HCT116 (cell line): Measurements from ENCODE around the gene ARMH1. TPM values are rescaled to one million over a fixed set of nuclear protein-coding genes. Genes with fewer than 3 reads are reported as not detected.

Experiments used
- ATAC-seq: fragments of 200-7000 bp; cut with Tn5 transposase; 2 replicates; pipeline ENCODE4 v1.9.1; 2020; ENCODE audit warnings: mild to moderate bottlenecking, moderate library complexity
- BruUV-seq: library from RNA; stranded (reverse); fragments of 400-500 nt; replicated peaks from 2 replicates; lab custom pipeline; 2021; lab: Mats Ljungman, UMichigan
- CTCF ChIA-PET: fragments of 300-600 bp; sonication (Branson Sonifier 250); formaldehyde crosslinking; loops from one replicate; lab custom pipeline; 2021; ENCODE audit warnings: antibody characterized with exemption; lab: Charles Lee
- POLR2A ChIA-PET: fragments of 300-600, 350-600 bp; sonication (Branson Sonifier 250); formaldehyde crosslinking; loops from one replicate; lab custom pipeline; 2021; ENCODE audit warnings: antibody characterized with exemption; lab: Charles Lee
- RAD21 ChIA-PET, 2 experiments: fragments of 300-600 bp; sonication (Branson Sonifier 250); formaldehyde crosslinking; loops; one replicate each; lab custom pipeline; 2023; ENCODE audit warnings: low total read pairs in 2 of 2; ENCODE audit not compliant: uncharacterized antibody in 2 of 2, unreplicated experiment in 2 of 2, low non-redundant PET in 1 of 2; lab: Charles Lee
- DNase-seq: peaks from one replicate; pipeline ENCODE4 v3.0.0-alpha.2; 2010; ENCODE audit warnings: low read depth, low spot score
- H2AFZ ChIP-seq: fragments of 200-600 bp; shearing (Covaris generic), sonication (generic); 2 replicates; pipeline ENCODE4 v1.6.1; 2017; ENCODE audit warnings: low read depth, mixed run types, mixed read lengths, antibody characterized with exemption, low read length; ENCODE audit not compliant: poor library complexity, severe bottlenecking
- H3K27ac ChIP-seq: 2 replicates; pipeline ENCODE4 v1.5.1; 2012; ENCODE audit warnings: low read depth, low read length
- H3K27me3 ChIP-seq: fragments of 200-600 bp; sonication (generic); 2 replicates; pipeline ENCODE4 v1.6.1; 2016; ENCODE audit warnings: mixed run types, low read length, mixed read lengths; ENCODE audit not compliant: insufficient read depth
- H3K36me3 ChIP-seq, 2 experiments: fragments of 200-500 bp in 1 of 2; fragments of 200-600 bp in 1 of 2; sonication (Bioruptor generic) in 1 of 2; sonication (generic) in 1 of 2; 2 replicates each; pipeline versions ENCODE4 v1.5.1 to v1.6.1; 2014 to 2016; ENCODE audit warnings: low read length in 2 of 2, inconsistent platforms in 1 of 2, mixed read lengths in 1 of 2, mixed run types in 1 of 2; ENCODE audit not compliant: insufficient read depth in 2 of 2, control insufficient read depth in 1 of 2
- H3K4me1 ChIP-seq, 2 experiments: fragments of 200-600 bp in 1 of 2; sonication (generic) in 1 of 2; 2 replicates each; pipeline versions ENCODE4 v1.5.1 to v1.6.1; 2012 to 2017; ENCODE audit warnings: low read length in 2 of 2, inconsistent platforms in 1 of 2, mild to moderate bottlenecking in 1 of 2, mixed read lengths in 1 of 2, mixed run types in 1 of 2, moderate library complexity in 1 of 2; ENCODE audit not compliant: insufficient read depth in 2 of 2, control insufficient read depth in 1 of 2
- H3K4me2 ChIP-seq: fragments of 200-600 bp; sonication (generic); 2 replicates; pipeline ENCODE4 v1.6.1; 2017; ENCODE audit warnings: mixed run types, low read length, mixed read lengths
- H3K4me3 ChIP-seq, 2 experiments: fragments of 200-600 bp in 1 of 2; sonication (generic) in 1 of 2; replicated peaks in 1 of 2; 2 replicates each; pipeline ENCODE4 v1.5.1; 2011 to 2016; ENCODE audit warnings: low read length in 2 of 2, control low read depth in 1 of 2, low read depth in 1 of 2, mild to moderate bottlenecking in 1 of 2, mixed read lengths in 1 of 2, mixed run types in 1 of 2
- H3K79me2 ChIP-seq: fragments of 200-600 bp; sonication (generic); 2 replicates; pipeline ENCODE4 v1.6.1; 2017; ENCODE audit warnings: mild to moderate bottlenecking, mixed run types, low read length, moderate library complexity, mixed read lengths; ENCODE audit not compliant: insufficient read depth
- H3K9ac ChIP-seq: fragments of 200-600 bp; sonication (generic); 2 replicates; pipeline ENCODE4 v1.6.1; 2016; ENCODE audit warnings: low read length, mixed read lengths
- H3K9me2 ChIP-seq: fragments of 200-600 bp; sonication (generic), shearing (Covaris generic); 2 replicates; pipeline ENCODE4 v1.6.1; 2017; ENCODE audit warnings: mixed run types, mild to moderate bottlenecking, moderate library complexity; ENCODE audit not compliant: insufficient read depth
- H3K9me3 ChIP-seq, 2 experiments: fragments of 200-500 bp in 1 of 2; fragments of 200-600 bp in 1 of 2; sonication (Bioruptor generic) in 1 of 2; sonication (generic) in 1 of 2; 2 replicates each; pipeline ENCODE4 v1.6.1; 2014 to 2017; ENCODE audit warnings: low read length in 2 of 2, mixed read lengths in 2 of 2, inconsistent platforms in 1 of 2, low read depth in 1 of 2, mild to moderate bottlenecking in 1 of 2, mixed run types in 1 of 2, moderate library complexity in 1 of 2; ENCODE audit not compliant: control insufficient read depth in 1 of 2, insufficient read depth in 1 of 2
- H4K20me1 ChIP-seq: fragments of 200-600 bp; sonication (generic), shearing (Covaris generic); 2 replicates; pipeline ENCODE4 v1.6.1; 2017; ENCODE audit warnings: mixed run types, mild to moderate bottlenecking, moderate library complexity; ENCODE audit not compliant: insufficient read depth
- EGR1 ChIP-seq: IDR thresholded peaks from 2 replicates; pipeline ENCODE4 v1.6.1; 2012; ENCODE audit warnings: low read depth
- YY1 ChIP-seq: IDR thresholded peaks from 2 replicates; pipeline ENCODE4 v1.6.1; 2011; ENCODE audit warnings: low read length, low read depth, moderate library complexity, mild to moderate bottlenecking; ENCODE audit not compliant: insufficient replicate concordance; ENCODE audit errors: extremely low read depth
- intact Hi-C: fragments of 100-400 bp; cut with micrococcal nuclease; formaldehyde crosslinking; loops from 2 replicates; pipeline ENCODE4 v1.10.0; 2022
- total RNA-seq: library from RNA; stranded (reverse); gene quantifications from one replicate; pipeline ENCODE4 v1.2.1, GENCODE V29; 2021; ENCODE audit not compliant: unreplicated experiment
- TF ChIP-seq, protein P1 (sequence below): IDR thresholded peaks from 2 replicates; pipeline ENCODE4 v1.6.1; 2011; ENCODE audit warnings: mild to moderate bottlenecking, low read length, moderate library complexity; ENCODE audit not compliant: insufficient replicate concordance; ENCODE audit errors: extremely low read depth
- TF ChIP-seq, protein P2 (sequence below), 3 experiments: fragments of 200-600 bp in 1 of 3; sonication (generic) in 1 of 3; IDR thresholded peaks in 2 of 3; conservative IDR thresholded peaks in 1 of 3; 2 replicates each; pipeline ENCODE4 v1.5.1; 2012 to 2017; ENCODE audit warnings: low read depth in 2 of 3, low read length in 2 of 3, antibody characterized with exemption in 1 of 3, borderline replicate concordance in 1 of 3, control low read depth in 1 of 3, mild to moderate bottlenecking in 1 of 3, mixed read lengths in 1 of 3, mixed run types in 1 of 3, moderate library complexity in 1 of 3; ENCODE audit not compliant: insufficient read depth in 1 of 3

ARMH1 gene
- total RNA-seq, 1 experiment from 2014 or later: 3.2 TPM

DNA sequence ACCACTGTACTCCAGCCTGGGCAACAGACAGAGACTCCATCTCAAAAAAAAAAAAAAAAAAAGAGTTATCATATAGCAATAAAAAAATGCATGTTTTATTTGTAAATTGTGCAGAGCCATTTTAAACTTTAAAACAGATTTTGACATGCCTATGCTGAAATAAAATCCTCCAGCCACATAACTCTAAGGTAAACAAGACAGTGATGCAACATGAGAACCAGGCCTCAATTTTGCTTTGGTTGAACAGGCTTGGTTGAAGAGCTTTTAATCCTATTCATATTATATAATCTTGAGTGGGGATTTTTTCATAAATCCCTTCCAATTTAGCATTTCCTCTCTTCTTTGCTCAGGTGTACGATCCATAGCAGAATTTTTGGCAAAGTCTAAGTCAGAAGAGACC is 26.1 kb downstream of the ARMH1 start:
- Histone ChIP-seq H3K9ac (no peak overlapping the region), H3K27ac (no peak overlapping the region), H4K20me1 (no peaks in the 10 kb centered on the region), H3K4me1 (peaks cover 9 to 18% of the 10 kb centered on the region in 2 experiments), H3K9me3 (no peaks in the 10 kb centered on the region), H3K79me2 (no peaks in the 10 kb centered on the region), H3K36me3 (no peaks in the 10 kb centered on the region), H3K9me2 (no peaks in the 10 kb centered on the region), H2AFZ (no peak overlapping the region), H3K4me2 (no peak overlapping the region), H3K27me3 (no peaks in the 10 kb centered on the region), H3K4me3 (no peak overlapping the region)
- DNase-seq: no peak
- no peak for TF ChIP-seq EGR1
- no peak for TF ChIP-seq YY1
- TF ChIP-seq, protein P1, sequence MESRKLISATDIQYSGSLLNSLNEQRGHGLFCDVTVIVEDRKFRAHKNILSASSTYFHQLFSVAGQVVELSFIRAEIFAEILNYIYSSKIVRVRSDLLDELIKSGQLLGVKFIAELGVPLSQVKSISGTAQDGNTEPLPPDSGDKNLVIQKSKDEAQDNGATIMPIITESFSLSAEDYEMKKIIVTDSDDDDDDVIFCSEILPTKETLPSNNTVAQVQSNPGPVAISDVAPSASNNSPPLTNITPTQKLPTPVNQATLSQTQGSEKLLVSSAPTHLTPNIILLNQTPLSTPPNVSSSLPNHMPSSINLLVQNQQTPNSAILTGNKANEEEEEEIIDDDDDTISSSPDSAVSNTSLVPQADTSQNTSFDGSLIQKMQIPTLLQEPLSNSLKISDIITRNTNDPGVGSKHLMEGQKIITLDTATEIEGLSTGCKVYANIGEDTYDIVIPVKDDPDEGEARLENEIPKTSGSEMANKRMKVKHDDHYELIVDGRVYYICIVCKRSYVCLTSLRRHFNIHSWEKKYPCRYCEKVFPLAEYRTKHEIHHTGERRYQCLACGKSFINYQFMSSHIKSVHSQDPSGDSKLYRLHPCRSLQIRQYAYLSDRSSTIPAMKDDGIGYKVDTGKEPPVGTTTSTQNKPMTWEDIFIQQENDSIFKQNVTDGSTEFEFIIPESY: no peak
- TF ChIP-seq, protein P2, sequence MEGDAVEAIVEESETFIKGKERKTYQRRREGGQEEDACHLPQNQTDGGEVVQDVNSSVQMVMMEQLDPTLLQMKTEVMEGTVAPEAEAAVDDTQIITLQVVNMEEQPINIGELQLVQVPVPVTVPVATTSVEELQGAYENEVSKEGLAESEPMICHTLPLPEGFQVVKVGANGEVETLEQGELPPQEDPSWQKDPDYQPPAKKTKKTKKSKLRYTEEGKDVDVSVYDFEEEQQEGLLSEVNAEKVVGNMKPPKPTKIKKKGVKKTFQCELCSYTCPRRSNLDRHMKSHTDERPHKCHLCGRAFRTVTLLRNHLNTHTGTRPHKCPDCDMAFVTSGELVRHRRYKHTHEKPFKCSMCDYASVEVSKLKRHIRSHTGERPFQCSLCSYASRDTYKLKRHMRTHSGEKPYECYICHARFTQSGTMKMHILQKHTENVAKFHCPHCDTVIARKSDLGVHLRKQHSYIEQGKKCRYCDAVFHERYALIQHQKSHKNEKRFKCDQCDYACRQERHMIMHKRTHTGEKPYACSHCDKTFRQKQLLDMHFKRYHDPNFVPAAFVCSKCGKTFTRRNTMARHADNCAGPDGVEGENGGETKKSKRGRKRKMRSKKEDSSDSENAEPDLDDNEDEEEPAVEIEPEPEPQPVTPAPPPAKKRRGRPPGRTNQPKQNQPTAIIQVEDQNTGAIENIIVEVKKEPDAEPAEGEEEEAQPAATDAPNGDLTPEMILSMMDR (IDR thresholded peaks at IDR 0.05 in 2 of 3, conservative IDR thresholded peaks at IDR 0.05 in 1 of 3; ENCODE audit: borderline replicate concordance in 1 of 3, insufficient read depth in 1 of 3, low read depth in 2 of 3, low read length in 2 of 3): no peak
- no peak for ATAC-seq
- no TSS peak for BruUV-seq
- intact Hi-C loops: no loop called here
- ChIA-PET POLR2A (interaction anchor here (1.0 to 1.8 kb wide), 2 partner anchors 21 to 30 kb away, joined by 3 to 5 read pairs; no protein-coding TSS in a partner anchor), CTCF (interaction anchor here (0.6 kb wide), 1 partner anchor 56 kb away, joined by 3 read pairs; no protein-coding TSS in a partner anchor), RAD21 (no interaction called here)
